HepG2 (cell line): ENCODE results near the gene LRRC17. TPM values are rescaled to one million over a fixed set of nuclear protein-coding genes. Genes with fewer than 3 reads are reported as not detected.

Source experiments
- ATAC-seq: fragments of 200-7000 bp; cut with Tn5 transposase; 3 replicates; pipeline ENCODE4 v1.9.1; 2020; ENCODE audit warnings: mild to moderate bottlenecking, moderate library complexity
- BruUV-seq: library from RNA; stranded (reverse); fragments of 400-500 nt; replicated peaks from 2 replicates; lab custom pipeline; 2021; lab: Mats Ljungman, UMichigan
- CTCF ChIA-PET: fragments of 300-600 bp; formaldehyde crosslinking; extraction: SDS; loops from one replicate; lab custom pipeline; 2021; ENCODE audit warnings: low total read pairs, inconsistent platforms, low intra/inter-chr PET ratio; lab: Yijun Ruan, JAX
- POLR2A ChIA-PET: fragments of 350-600 bp; sonication (Branson Sonifier 250); formaldehyde crosslinking; loops from one replicate; lab custom pipeline; 2020; ENCODE audit warnings: antibody characterized with exemption, inconsistent platforms; lab: Yijun Ruan, JAX
- DNase-seq: peaks from one replicate; pipeline ENCODE4 v3.0.0-alpha.2; 2015; ENCODE audit warnings: low spot score
- FAIRE-seq: peaks from 3 replicates; lab custom pipeline; 2011; peaks lifted over from hg19 to GRCh38; lab: Jason Lieb, UNC
- H2AFZ ChIP-seq: one replicate; pipeline ENCODE4 v1.6.1; 2011; ENCODE audit warnings: low read length, inconsistent platforms
- H3K27ac ChIP-seq: fragments of 300-600 bp; 3 replicates; pipeline ENCODE4 v1.8.0; 2011; ENCODE audit warnings: mixed run types, mild to moderate bottlenecking, mixed read lengths, low read length, inconsistent platforms; ENCODE audit not compliant: insufficient read depth; ENCODE audit errors: extremely low read length
- H3K27me3 ChIP-seq, 2 experiments: fragments of 200-600 bp in 1 of 2; 2 replicates in 1 of 2; 3 replicates in 1 of 2; pipeline versions ENCODE4 v1.6.0 to v1.8.0; 2011; ENCODE audit warnings: low read length in 2 of 2, mild to moderate bottlenecking in 2 of 2, moderate library complexity in 2 of 2, inconsistent platforms in 1 of 2; ENCODE audit not compliant: insufficient read depth in 2 of 2, control insufficient read depth in 1 of 2
- H3K36me3 ChIP-seq, 2 experiments: fragments of 200-600 bp in 1 of 2; replicated peaks in 1 of 2; 2 replicates in 1 of 2; 3 replicates in 1 of 2; pipeline versions ENCODE4 v1.5.1 to v1.8.0; 2011; ENCODE audit warnings: low read length in 2 of 2, inconsistent platforms in 1 of 2; ENCODE audit not compliant: insufficient read depth in 2 of 2, control insufficient read depth in 1 of 2
- H3K4me1 ChIP-seq: 2 replicates; pipeline ENCODE4 v1.5.1; 2012; ENCODE audit warnings: low read length, inconsistent platforms; ENCODE audit not compliant: insufficient read depth
- H3K4me2 ChIP-seq: 2 replicates; pipeline ENCODE4 v1.6.0; 2011; ENCODE audit warnings: low read depth, low read length, inconsistent platforms
- H3K4me3 ChIP-seq, 3 experiments: fragments of 200-600 bp in 1 of 3; sonication (generic), shearing (Covaris generic) in 1 of 3; replicated peaks in 1 of 3; 2 replicates each; pipeline ENCODE4 v1.5.1; 2011 to 2016; ENCODE audit warnings: low read length in 3 of 3, inconsistent platforms in 2 of 3, low read depth in 2 of 3, mild to moderate bottlenecking in 2 of 3, control low read depth in 1 of 3, mixed read lengths in 1 of 3; ENCODE audit not compliant: insufficient read depth in 1 of 3
- H3K79me2 ChIP-seq: one replicate; pipeline ENCODE4 v1.6.1; 2011; ENCODE audit warnings: low read length, inconsistent platforms; ENCODE audit not compliant: insufficient read depth
- H3K9ac ChIP-seq: 2 replicates; pipeline ENCODE4 v1.6.0; 2011; ENCODE audit warnings: mild to moderate bottlenecking, low read depth, low read length, inconsistent platforms; ENCODE audit not compliant: insufficient read depth
- H3K9me3 ChIP-seq: 2 replicates; pipeline ENCODE4 v1.5.1; 2012; ENCODE audit warnings: mild to moderate bottlenecking, low read length
- H4K20me1 ChIP-seq: 2 replicates; pipeline ENCODE4 v1.6.0; 2011; ENCODE audit warnings: inconsistent platforms, mild to moderate bottlenecking, low read length, moderate library complexity; ENCODE audit not compliant: insufficient read depth
- AGO2 ChIP-seq: fragments of 200-400 bp; formaldehyde crosslinking; optimal IDR thresholded peaks from 2 replicates; pipeline ENCODE3; 2017; ENCODE audit warnings: mild to moderate bottlenecking, low read depth, low read length, moderate library complexity
- BRD4 ChIP-seq: sonication (generic); formaldehyde crosslinking; IDR thresholded peaks from 2 replicates; pipeline ENCODE4 v1.4.0; 2020; ENCODE audit warnings: missing genetic modification reagents
- CENPT ChIP-seq: sonication (generic); formaldehyde crosslinking; IDR thresholded peaks from 2 replicates; pipeline ENCODE4 v1.8.0; 2022; ENCODE audit warnings: low read depth, mild to moderate bottlenecking, moderate library complexity, missing genetic modification reagents
- FOXP4 ChIP-seq: sonication (generic); formaldehyde crosslinking; IDR thresholded peaks from 2 replicates; pipeline ENCODE4 v1.4.0; 2020; ENCODE audit warnings: missing genetic modification reagents
- HNRNPLL ChIP-seq: fragments of 200-400 bp; formaldehyde crosslinking; IDR thresholded peaks from 2 replicates; pipeline ENCODE4 v1.6.1; 2017; ENCODE audit warnings: mild to moderate bottlenecking, low read depth, low read length; ENCODE audit not compliant: poor library complexity, severe bottlenecking
- KLF9 ChIP-seq: IDR thresholded peaks from 2 replicates; pipeline ENCODE4 v1.6.1; 2016; ENCODE audit warnings: low read depth
- MAX ChIP-seq: IDR thresholded peaks from 2 replicates; pipeline ENCODE4 v1.6.1; 2012; ENCODE audit warnings: inconsistent platforms
- MEIS1 ChIP-seq: sonication (generic); formaldehyde crosslinking; IDR thresholded peaks from 2 replicates; pipeline ENCODE4 v1.9.0; 2021; ENCODE audit warnings: mild to moderate bottlenecking, missing genetic modification reagents, moderate library complexity, borderline replicate concordance
- MXD1 ChIP-seq: sonication (generic); formaldehyde crosslinking; IDR thresholded peaks from 2 replicates; pipeline ENCODE4 v1.4.0; 2020; ENCODE audit warnings: mild to moderate bottlenecking, missing genetic modification reagents
- PRPF4 ChIP-seq: fragments of 200-400 bp; formaldehyde crosslinking; IDR thresholded peaks from 2 replicates; pipeline ENCODE4 v1.6.1; 2016; ENCODE audit warnings: low read length, low read depth; ENCODE audit not compliant: poor library complexity, severe bottlenecking
- SIX4 ChIP-seq: sonication (generic); formaldehyde crosslinking; IDR thresholded peaks from 2 replicates; pipeline ENCODE4 v1.4.0; 2020; ENCODE audit warnings: missing genetic modification reagents
- SOX5 ChIP-seq: IDR thresholded peaks from 2 replicates; pipeline ENCODE4 v1.6.1; 2016; ENCODE audit warnings: borderline replicate concordance
- TGIF2 ChIP-seq: IDR thresholded peaks from 2 replicates; pipeline ENCODE4 v1.6.1; 2016; ENCODE audit warnings: control low read depth, missing compliant biosample characterization
- ZBTB8A ChIP-seq: sonication (generic); formaldehyde crosslinking; IDR thresholded peaks from 2 replicates; pipeline ENCODE4 v1.4.0; 2020; ENCODE audit warnings: mild to moderate bottlenecking, low read depth, missing genetic modification reagents, borderline replicate concordance
- ZNF451 ChIP-seq: sonication (generic); formaldehyde crosslinking; IDR thresholded peaks from 2 replicates; pipeline ENCODE4 v1.5.0; 2020; ENCODE audit warnings: mild to moderate bottlenecking, missing genetic modification reagents
- ZNF614 ChIP-seq: IDR thresholded peaks from 2 replicates; pipeline ENCODE4 v1.6.1; 2018; ENCODE audit warnings: missing biosample characterization, missing genetic modification reagents, inconsistent platforms, borderline replicate concordance
- ZNF615 ChIP-seq: sonication (generic); formaldehyde crosslinking; IDR thresholded peaks from 2 replicates; pipeline ENCODE4 v1.5.0; 2020; ENCODE audit warnings: mild to moderate bottlenecking, missing genetic modification reagents, borderline replicate concordance
- ZNF740 ChIP-seq: sonication (generic); formaldehyde crosslinking; IDR thresholded peaks from 2 replicates; pipeline ENCODE4 v1.4.0; 2020; ENCODE audit warnings: missing genetic modification reagents
- ZNF773 ChIP-seq: sonication (generic); formaldehyde crosslinking; IDR thresholded peaks from 2 replicates; pipeline ENCODE4 v1.4.0; 2020; ENCODE audit warnings: missing genetic modification reagents, borderline replicate concordance
- ZNF800 ChIP-seq: sonication (generic); formaldehyde crosslinking; IDR thresholded peaks from 2 replicates; pipeline ENCODE4 v1.4.0; 2020; ENCODE audit warnings: missing genetic modification reagents
- WGBS: methylation state at CpG from one replicate; pipeline ENCODE4 v1.1.6; 2017; ENCODE audit warnings: low lambda C conversion rate; 5-methylcytosine and 5-hydroxymethylcytosine counted together
- in situ Hi-C: cut with HindIII; loops from 2 replicates; pipeline ENCODE4 v1.10.0; 2017; ENCODE audit warnings: low pct_unique_long_range_greater_than_20kb; ENCODE audit not compliant: extremely low pct_ligation_motif_present
- intact Hi-C: fragments of 100-400 bp; cut with micrococcal nuclease; formaldehyde crosslinking; loops from one replicate; pipeline ENCODE4 v1.10.0; 2022; ENCODE audit not compliant: unreplicated experiment
- polyA plus RNA-seq, 8 experiments: library from polyadenylated mRNA; depleted of rRNA in 3 of 8; stranded (reverse) in 7 of 8; unstranded in 1 of 8; fragments of >200 nt; fragmentation: Illumina TruSeq in 4 of 8; extraction: Trizol in 4 of 8; gene quantifications; 2 replicates each; pipeline versions ENCODE4 v1.2.1 to v1.2.3, GENCODE V29; 2011 to 2016; ENCODE audit warnings: low read depth in 4 of 8, missing spikeins in 1 of 8, mixed read lengths in 1 of 8; ENCODE audit not compliant: insufficient read depth in 1 of 8
- total RNA-seq, 5 experiments: library from RNA; depleted of rRNA; stranded (reverse); fragments of >200 nt; fragmentation: Illumina TruSeq; extraction: Trizol; gene quantifications; 2 replicates each; pipeline ENCODE4 v1.2.3, GENCODE V29; 2016; ENCODE audit warnings: low read depth in 1 of 5

The LRRC17 gene
- total and polyA plus RNA-seq, 2 of the 13 experiments (the other 11 are each of a cell fraction or from before 2014, with no cell fraction given): 0.20 to 0.66 TPM

- no peaks in the 10 kb centered on the region for H3K36me3 ChIP-seq
- DNase-seq: no peak
- POLR2A ChIA-PET: no interaction called here
Observed at GRCh38 chr7:102897856-102898531, 14.8 kb upstream of the LRRC17 start.

GRCh38 chr7:102898532-102898859 is 14.3 kb upstream of the LRRC17 start:
- Histone ChIP-seq H3K9ac (no peak overlapping the region), H3K27me3 (no peaks in the 10 kb centered on the region), H3K9me3 (no peaks in the 10 kb centered on the region), H3K27ac (no peak overlapping the region), H2AFZ (no peak overlapping the region), H3K4me2 (no peak overlapping the region), H3K79me2 (no peaks in the 10 kb centered on the region), H3K36me3 (no peaks in the 10 kb centered on the region), H4K20me1 (no peaks in the 10 kb centered on the region), H3K4me3 (no peak overlapping the region), H3K4me1 (no peaks in the 10 kb centered on the region)
- 71% methylated on average over 5 of the region's 5 CpGs for WGBS
- in situ Hi-C loops: no loop called here
- CTCF ChIA-PET: no interaction called here
- DNase-seq (no peak), FAIRE-seq (no peak), ATAC-seq (no peak)
- intact Hi-C loops: no loop called here
- BruUV-seq: no TSS peak
- POLR2A ChIA-PET: no interaction called here
- no peak for TF ChIP-seq ZNF773
- TF ChIP-seq ZNF800: no peak
- TF ChIP-seq MAX: no peak
- no peak for TF ChIP-seq KLF9 (CRISPR knock-in tag)
- no peak for TF ChIP-seq FOXP4 (CRISPR knock-in tag)
- no peak for TF ChIP-seq MEIS1 (CRISPR knock-in tag)
- TF ChIP-seq ZNF614 (CRISPR knock-in tag): no peak

More at GRCh38 chr7:102897856-102898531, 14.8 kb upstream of the LRRC17 start:
- no peaks in the 10 kb centered on the region for H4K20me1 ChIP-seq
- no TSS peak for BruUV-seq
- H3K4me3 ChIP-seq: no peak overlapping the region
- H2AFZ ChIP-seq: no peak overlapping the region
- H3K4me2 ChIP-seq: no peak overlapping the region
- TF ChIP-seq SOX5 (CRISPR knock-in tag) (no peak), AGO2 (no peak), CENPT (no peak), TGIF2 (CRISPR knock-in tag) (no peak), MXD1 (no peak), HNRNPLL (no peak), SIX4 (CRISPR knock-in tag) (no peak), ZBTB8A (CRISPR knock-in tag) (no peak), ZNF740 (CRISPR knock-in tag) (no peak), PRPF4 (no peak), ZNF451 (CRISPR knock-in tag) (no peak), ZNF615 (CRISPR knock-in tag) (no peak), BRD4 (CRISPR knock-in tag) (no peak)
- FAIRE-seq (no peak), ATAC-seq (no peak)
- H3K27me3 ChIP-seq: no peaks in the 10 kb centered on the region
- H3K9ac ChIP-seq: no peak overlapping the region
- intact Hi-C loops (no loop called here), in situ Hi-C loops (no loop called here)
- H3K4me1 ChIP-seq: no peaks in the 10 kb centered on the region
- CTCF ChIA-PET: no interaction called here
- no peaks in the 10 kb centered on the region for H3K79me2 ChIP-seq
- 58% methylated on average over 5 of the region's 5 CpGs for WGBS
- no peaks in the 10 kb centered on the region for H3K9me3 ChIP-seq
- no peak overlapping the region for H3K27ac ChIP-seq
